Left ventricle myocardium inferior (tissue), 1 donor: ENCODE data around the gene PNMT. TPM values are rescaled to one million over a fixed set of nuclear protein-coding genes. Genes with fewer than 3 reads are reported as not detected.
"Not testable (repeated sequence)": the region's sequence is repeated elsewhere in the genome, so short reads cannot be mapped to it uniquely, and the experiment has no call there.

ENCODE experiments used
- DNase-seq: peaks from one replicate; pipeline ENCODE4 v3.0.0-alpha.2; 2020
- H3K27ac ChIP-seq: fragments of 200-600 bp; replicated peaks from 2 replicates; pipeline ENCODE4 v1.8.0; 2021
- H3K27me3 ChIP-seq: fragments of 200-600 bp; 2 replicates; pipeline ENCODE4 v1.8.0; 2021; ENCODE audit warnings: low read depth
- H3K36me3 ChIP-seq: fragments of 200-600 bp; 2 replicates; pipeline ENCODE4 v1.8.0; 2021
- H3K4me1 ChIP-seq: fragments of 200-600 bp; 2 replicates; pipeline ENCODE4 v1.8.0; 2021
- H3K4me3 ChIP-seq: fragments of 200-600 bp; 2 replicates; pipeline ENCODE4 v1.8.0; 2021; ENCODE audit warnings: mild to moderate bottlenecking, moderate library complexity
- H3K9me3 ChIP-seq: fragments of 200-600 bp; replicated peaks from 2 replicates; pipeline ENCODE4 v1.8.0; 2021
- intact Hi-C: fragments of 100-400 bp; cut with micrococcal nuclease; formaldehyde crosslinking; loops from one replicate; pipeline ENCODE4 v1.11.0; 2022
- total RNA-seq: library from RNA; stranded (reverse); fragmentation: NEBNext Ultra II Directional; extraction: Animal tissue kit (Norgen Biotek cat#: 25700); gene quantifications from one replicate; pipeline ENCODE4 v1.2.1, GENCODE V29; 2021
- TF ChIP-seq, protein P1 (sequence below): fragments of 200-600 bp; IDR thresholded peaks from 2 replicates; pipeline ENCODE4 v1.8.0; 2021; ENCODE audit warnings: antibody characterized with exemption, mild to moderate bottlenecking, borderline replicate concordance
- donor health status: DM: no; HTN: yes; CAD: no; lungs with severe emphysema.

PNMT gene
- total RNA-seq, 1 donor from 2014 or later: 7.6 TPM

- Histone ChIP-seq H3K27me3 (no peaks in the 10 kb centered on the region), H3K27ac (no peak overlapping the region), H3K4me3 (no peak overlapping the region), H3K4me1 (peaks cover 11% of the 10 kb centered on the region), H3K36me3 (no peaks in the 10 kb centered on the region), H3K9me3 (no peaks in the 10 kb centered on the region)
- no peak for DNase-seq
- TF ChIP-seq, protein P1, sequence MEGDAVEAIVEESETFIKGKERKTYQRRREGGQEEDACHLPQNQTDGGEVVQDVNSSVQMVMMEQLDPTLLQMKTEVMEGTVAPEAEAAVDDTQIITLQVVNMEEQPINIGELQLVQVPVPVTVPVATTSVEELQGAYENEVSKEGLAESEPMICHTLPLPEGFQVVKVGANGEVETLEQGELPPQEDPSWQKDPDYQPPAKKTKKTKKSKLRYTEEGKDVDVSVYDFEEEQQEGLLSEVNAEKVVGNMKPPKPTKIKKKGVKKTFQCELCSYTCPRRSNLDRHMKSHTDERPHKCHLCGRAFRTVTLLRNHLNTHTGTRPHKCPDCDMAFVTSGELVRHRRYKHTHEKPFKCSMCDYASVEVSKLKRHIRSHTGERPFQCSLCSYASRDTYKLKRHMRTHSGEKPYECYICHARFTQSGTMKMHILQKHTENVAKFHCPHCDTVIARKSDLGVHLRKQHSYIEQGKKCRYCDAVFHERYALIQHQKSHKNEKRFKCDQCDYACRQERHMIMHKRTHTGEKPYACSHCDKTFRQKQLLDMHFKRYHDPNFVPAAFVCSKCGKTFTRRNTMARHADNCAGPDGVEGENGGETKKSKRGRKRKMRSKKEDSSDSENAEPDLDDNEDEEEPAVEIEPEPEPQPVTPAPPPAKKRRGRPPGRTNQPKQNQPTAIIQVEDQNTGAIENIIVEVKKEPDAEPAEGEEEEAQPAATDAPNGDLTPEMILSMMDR: no peak
- intact Hi-C loops: no loop called here
These were observed 26.8 kb downstream of the PNMT start for GRCh38 chr17:39695089-39695474.

- H3K4me3 ChIP-seq: no peak overlapping the region
- no peaks in the 10 kb centered on the region for H3K36me3 ChIP-seq
- no peak overlapping the region for H3K27ac ChIP-seq
- DNase-seq: no peak
- intact Hi-C loops: no loop called here
- H3K9me3 ChIP-seq: no peaks in the 10 kb centered on the region
- H3K27me3 ChIP-seq: no peaks in the 10 kb centered on the region
- TF ChIP-seq, protein P1: no peak
- peaks cover 28% of the 10 kb centered on the region for H3K4me1 ChIP-seq
These were observed 28.5 kb downstream of the PNMT start for GRCh38 chr17:39696731-39697130.

GRCh38 chr17:39697961-39698360 is 29.7 kb downstream of the PNMT start:
- DNase-seq: no peak
- TF ChIP-seq, protein P1: no peak
- Histone ChIP-seq H3K36me3 (no peaks in the 10 kb centered on the region), H3K27ac (no peak overlapping the region), H3K27me3 (no peaks in the 10 kb centered on the region), H3K4me3 (no peak overlapping the region), H3K4me1 (peaks cover 40% of the 10 kb centered on the region), H3K9me3 (no peaks in the 10 kb centered on the region)
- intact Hi-C loops: no loop called here

DNA sequence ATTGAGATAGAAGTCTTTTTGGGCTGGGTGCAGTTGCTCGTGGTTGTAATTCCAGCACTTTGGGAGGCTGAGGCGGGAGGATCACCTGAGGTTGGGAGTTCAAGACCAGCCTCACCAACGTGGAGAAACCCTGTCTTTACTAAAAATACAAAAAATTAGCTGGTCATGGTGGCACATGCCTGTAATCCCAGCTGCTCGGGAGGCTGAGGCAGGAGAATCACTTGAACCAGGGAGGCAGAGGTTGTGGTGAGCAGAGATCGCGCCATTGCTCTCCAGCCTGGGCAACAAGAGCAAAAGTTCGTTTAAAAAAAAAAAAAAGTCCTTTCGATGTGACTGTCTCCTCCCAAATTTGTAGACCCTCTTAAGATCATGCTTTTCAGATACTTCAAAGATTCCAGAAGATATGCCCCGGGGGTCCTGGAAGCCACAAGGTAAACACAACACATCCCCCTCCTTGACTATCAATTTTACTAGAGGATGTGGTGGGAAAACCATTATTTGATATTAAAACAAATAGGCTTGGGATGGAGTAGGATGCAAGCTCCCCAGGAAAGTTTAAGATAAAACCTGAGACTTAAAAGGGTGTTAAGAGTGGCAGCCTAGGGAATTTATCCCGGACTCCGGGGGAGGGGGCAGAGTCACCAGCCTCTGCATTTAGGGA is 31.0 kb downstream of the PNMT start:
- DNase-seq, H3K27me3 ChIP-seq, H3K9me3 ChIP-seq, H3K36me3 ChIP-seq, intact Hi-C loops: not testable (repeated sequence)
- Histone ChIP-seq H3K27ac (peak overlapping the region; percentile 90), H3K4me1 (peaks cover 53% of the 10 kb centered on the region), H3K4me3 (peak overlapping the region; percentile 97)

GRCh38 chr17:39699818-39700147 is 31.5 kb downstream of the PNMT start, which contains the start of gene ERBB2:
ERBB2 (plus strand) TSS chr17:39700064; CDS start chr17:39700239, 175 bp downstream.
- Histone ChIP-seq H3K27ac (peak within 1 kb of the TSS; percentile 90), H3K36me3 (no peaks in the 10 kb centered on the region), H3K27me3 (no peaks in the 10 kb centered on the region), H3K4me3 (peak within 1 kb of the TSS; percentile 97), H3K9me3 (no peaks in the 10 kb centered on the region), H3K4me1 (peaks cover 58% of the 10 kb centered on the region)
- intact Hi-C loops: no loop called here
- peak; percentile 68 for DNase-seq
- TF ChIP-seq, protein P1: no peak

- H3K27ac ChIP-seq: peak overlapping the region; percentile 90
- H3K9me3 ChIP-seq: no peaks in the 10 kb centered on the region
- intact Hi-C loops: no loop called here
- H3K4me3 ChIP-seq: peak overlapping the region; percentile 97
- H3K27me3 ChIP-seq: no peaks in the 10 kb centered on the region
- TF ChIP-seq, protein P1: no peak
- no peak for DNase-seq
- no peaks in the 10 kb centered on the region for H3K36me3 ChIP-seq
- H3K4me1 ChIP-seq: peaks cover 64% of the 10 kb centered on the region
These were observed 32.1 kb downstream of the PNMT start for GRCh38 chr17:39700148-39700987.
